GM23338 (cell line): ENCODE measurements around the gene RAB43.

ENCODE experiments used
- CREB1 ChIP-seq: fragments of 250-450 bp; sonication (Bioruptor Pico); IDR thresholded peaks from 2 replicates; pipeline ENCODE4 v1.5.0; 2020; ENCODE audit warnings: low read depth, mild to moderate bottlenecking, moderate library complexity
- EZH2 ChIP-seq: fragments of 200-600 bp; sonication (generic); IDR thresholded peaks from one replicate; pipeline ENCODE4 v1.8.0; 2017; ENCODE audit warnings: antibody characterized with exemption, mild to moderate bottlenecking, low read depth; ENCODE audit not compliant: unreplicated experiment
- POLR2AphosphoS5 ChIP-seq: IDR thresholded peaks from 2 replicates; pipeline ENCODE4 v1.6.1; 2016; ENCODE audit warnings: antibody characterized with exemption, low read depth
- TF ChIP-seq, protein P1 (sequence below), 2 experiments: fragments of 200-600 bp in 1 of 2; sonication (generic) in 1 of 2; conservative IDR thresholded peaks; 2 replicates each; pipeline versions ENCODE4 v1.5.1 to v1.6.1; 2016 to 2017; ENCODE audit warnings: antibody characterized with exemption in 2 of 2, low read depth in 2 of 2, mild to moderate bottlenecking in 2 of 2, moderate library complexity in 1 of 2

- TF ChIP-seq POLR2AphosphoS5 (no peak), EZH2 (no peak), CREB1 (CRISPR knock-in tag) (no peak)
- TF ChIP-seq, protein P1, sequence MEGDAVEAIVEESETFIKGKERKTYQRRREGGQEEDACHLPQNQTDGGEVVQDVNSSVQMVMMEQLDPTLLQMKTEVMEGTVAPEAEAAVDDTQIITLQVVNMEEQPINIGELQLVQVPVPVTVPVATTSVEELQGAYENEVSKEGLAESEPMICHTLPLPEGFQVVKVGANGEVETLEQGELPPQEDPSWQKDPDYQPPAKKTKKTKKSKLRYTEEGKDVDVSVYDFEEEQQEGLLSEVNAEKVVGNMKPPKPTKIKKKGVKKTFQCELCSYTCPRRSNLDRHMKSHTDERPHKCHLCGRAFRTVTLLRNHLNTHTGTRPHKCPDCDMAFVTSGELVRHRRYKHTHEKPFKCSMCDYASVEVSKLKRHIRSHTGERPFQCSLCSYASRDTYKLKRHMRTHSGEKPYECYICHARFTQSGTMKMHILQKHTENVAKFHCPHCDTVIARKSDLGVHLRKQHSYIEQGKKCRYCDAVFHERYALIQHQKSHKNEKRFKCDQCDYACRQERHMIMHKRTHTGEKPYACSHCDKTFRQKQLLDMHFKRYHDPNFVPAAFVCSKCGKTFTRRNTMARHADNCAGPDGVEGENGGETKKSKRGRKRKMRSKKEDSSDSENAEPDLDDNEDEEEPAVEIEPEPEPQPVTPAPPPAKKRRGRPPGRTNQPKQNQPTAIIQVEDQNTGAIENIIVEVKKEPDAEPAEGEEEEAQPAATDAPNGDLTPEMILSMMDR (conservative IDR thresholded peaks at IDR 0.05; ENCODE audit: low read depth in 2 of 2): no peak
These were observed 4.5 kb downstream of the RAB43 start for GRCh38 chr3:129117134-129117533.
